Liver (tissue), 2 donors: Measurements from ENCODE around the gene ETV6.

Experiments used
- ATF3 ChIP-seq: IDR thresholded peaks from 2 replicates; pipeline ENCODE4 v1.6.1; 2016; ENCODE audit warnings: antibody characterized with exemption
- EGR1 ChIP-seq, 2 donors: IDR thresholded peaks; 2 replicates each; pipeline ENCODE4 v1.6.1; 2016 to 2018; ENCODE audit warnings: antibody characterized with exemption in 2 of 2, low read depth in 2 of 2
- TF ChIP-seq, protein P1 (sequence below): IDR thresholded peaks from 2 replicates; pipeline ENCODE4 v1.6.1; 2016; ENCODE audit warnings: antibody characterized with exemption
- donor health status: healthy.

DNA sequence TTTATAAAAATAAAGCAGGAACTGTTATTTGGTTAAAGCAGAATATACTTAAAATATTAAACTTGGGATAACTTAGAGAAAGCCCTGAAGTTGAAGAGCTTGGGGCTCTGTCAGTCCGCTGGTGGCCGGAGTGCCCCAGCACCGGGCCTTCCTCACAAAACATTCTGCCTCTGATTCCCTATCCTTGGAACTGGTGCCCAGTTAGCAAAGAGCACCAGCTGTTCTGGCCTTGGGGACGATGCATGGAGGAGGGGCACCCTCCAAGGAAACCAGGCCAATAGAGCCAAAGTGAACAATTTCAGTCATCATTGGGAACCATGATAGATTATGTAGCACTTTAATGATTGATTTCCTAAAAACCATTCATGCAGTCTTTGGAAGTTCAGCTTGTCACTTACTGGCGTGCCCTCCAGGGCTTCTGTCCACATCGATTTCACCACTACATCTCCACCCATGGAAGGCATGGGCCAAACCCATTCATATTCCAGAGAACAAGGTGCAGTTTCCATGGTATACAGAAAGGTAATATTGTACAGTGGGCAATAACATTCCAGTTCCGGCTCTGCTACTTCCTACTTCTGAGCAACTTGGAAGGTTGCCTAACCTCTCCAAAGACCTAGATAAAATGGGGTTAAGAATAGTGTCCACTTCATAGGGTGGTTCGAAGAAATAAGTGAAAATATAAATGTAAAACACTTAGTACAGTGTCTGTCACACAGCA is 145.9 kb downstream of the ETV6 start:
- TF ChIP-seq ATF3 (no peak), EGR1 (IDR thresholded peaks at IDR 0.05; ENCODE audit: low read depth in 2 of 2) (no peak)
- TF ChIP-seq, protein P1, sequence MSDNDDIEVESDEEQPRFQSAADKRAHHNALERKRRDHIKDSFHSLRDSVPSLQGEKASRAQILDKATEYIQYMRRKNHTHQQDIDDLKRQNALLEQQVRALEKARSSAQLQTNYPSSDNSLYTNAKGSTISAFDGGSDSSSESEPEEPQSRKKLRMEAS = no peak
